Activated CD4-positive, alpha-beta memory T cell treated with anti-CD3 and anti-CD28 coated beads, Interleukin-2, amount 10 ng/mL, durations not matched to agents 7 days and 5 days (primary cell): Measurements from ENCODE around the gene PRR7. TPM values are rescaled to one million over a fixed set of nuclear protein-coding genes. Genes with fewer than 3 reads are reported as not detected.

Experiments used
- CTCF ChIA-PET: fragments of 350-600 bp; sonication (Branson Sonifier 250); formaldehyde crosslinking; loops from one replicate; lab custom pipeline; 2021; ENCODE audit warnings: antibody characterized with exemption, inconsistent platforms; lab: Charles Lee
- POLR2A ChIA-PET: fragments of 350-600 bp; sonication (Branson Sonifier 250); formaldehyde crosslinking; loops from one replicate; lab custom pipeline; 2021; ENCODE audit warnings: antibody characterized with exemption; lab: Charles Lee
- DNase-seq: peaks from one replicate; pipeline ENCODE4 v3.0.0-alpha.2; 2020
- H3K27ac Mint-ChIP-seq: one replicate; pipeline ENCODE4 v1.8.0; 2021; ENCODE audit warnings: mild to moderate bottlenecking, mixed read lengths
- H3K27me3 Mint-ChIP-seq: one replicate; pipeline ENCODE4 v1.8.0; 2021; ENCODE audit warnings: mixed read lengths
- H3K36me3 Mint-ChIP-seq: one replicate; pipeline ENCODE4 v1.8.0; 2021; ENCODE audit warnings: low read depth, mixed read lengths
- H3K4me1 Mint-ChIP-seq: one replicate; pipeline ENCODE4 v1.8.0; 2021; ENCODE audit warnings: mixed read lengths
- H3K4me3 Mint-ChIP-seq: one replicate; pipeline ENCODE4 v1.8.0; 2021; ENCODE audit warnings: mild to moderate bottlenecking, mixed read lengths
- H3K9me3 Mint-ChIP-seq: one replicate; pipeline ENCODE4 v1.8.0; 2021; ENCODE audit warnings: mixed read lengths
- total RNA-seq, 2 experiments: library from RNA; stranded (reverse); gene quantifications; one replicate each; pipeline ENCODE4 v1.2.3, GENCODE V29; 2021

Gene PRR7
- total RNA-seq, 2 experiments from 2014 or later: 4.9 to 5.8 TPM

DNA sequence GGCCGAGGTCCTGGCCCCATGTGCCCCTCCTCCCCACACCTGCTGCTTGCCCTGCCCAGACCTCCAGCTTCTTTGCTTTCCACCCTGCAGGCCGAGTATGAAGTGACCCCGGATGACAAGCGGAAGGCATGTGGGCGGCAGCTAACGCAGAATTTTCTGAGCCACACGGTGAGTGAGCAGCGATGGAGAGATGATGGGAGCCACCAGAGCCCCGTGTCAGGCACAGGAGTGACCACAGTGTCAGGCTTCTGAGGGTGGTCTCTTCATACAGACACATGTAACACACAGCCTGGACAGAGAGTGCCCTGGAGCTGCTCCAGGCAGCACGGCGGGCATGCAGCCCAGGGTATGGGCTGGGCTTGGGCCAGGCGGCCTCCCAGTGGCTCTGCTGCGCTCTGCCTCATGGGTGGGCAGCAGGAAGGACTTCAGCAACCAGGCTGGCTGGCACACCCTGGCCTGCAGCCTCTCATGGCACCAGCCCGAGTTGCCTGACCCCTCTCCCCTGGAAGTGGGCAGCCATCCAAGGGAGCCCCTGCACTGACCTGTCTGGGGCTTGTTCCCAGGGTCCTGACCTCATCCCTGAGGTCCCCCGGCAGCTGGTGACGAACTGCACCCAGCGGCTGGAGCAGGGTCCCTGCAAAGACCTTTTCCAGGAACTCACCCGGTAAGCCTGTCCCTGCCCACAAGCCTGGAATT, 14.3 kb upstream of the PRR7 start:
- Mint-ChIP-seq H3K4me1 (peaks cover 78% of the 10 kb centered on the region), H3K36me3 (peaks cover 94% of the 10 kb centered on the region), H3K9me3 (no peaks in the 10 kb centered on the region), H3K27ac (peak overlapping the region; percentile 93), H3K4me3 (peak overlapping the region; percentile 91), H3K27me3 (no peaks in the 10 kb centered on the region)
- ChIA-PET POLR2A (interaction anchor here (0.7 to 14.9 kb wide), 17 partner anchors 9 to 318 kb away, joined by 3 to 654 read pairs (median 6); partner anchors contain the start of genes F12, LMAN2, PDLIM7 and PRELID1), CTCF (interaction anchor here (0.8 to 12.6 kb wide), 21 partner anchors 8 to 129 kb away, joined by 3 to 235 read pairs (median 4); partner anchors contain the start of genes PFN3, PRELID1 and RAB24)
- DNase-seq: no peak

DNA sequence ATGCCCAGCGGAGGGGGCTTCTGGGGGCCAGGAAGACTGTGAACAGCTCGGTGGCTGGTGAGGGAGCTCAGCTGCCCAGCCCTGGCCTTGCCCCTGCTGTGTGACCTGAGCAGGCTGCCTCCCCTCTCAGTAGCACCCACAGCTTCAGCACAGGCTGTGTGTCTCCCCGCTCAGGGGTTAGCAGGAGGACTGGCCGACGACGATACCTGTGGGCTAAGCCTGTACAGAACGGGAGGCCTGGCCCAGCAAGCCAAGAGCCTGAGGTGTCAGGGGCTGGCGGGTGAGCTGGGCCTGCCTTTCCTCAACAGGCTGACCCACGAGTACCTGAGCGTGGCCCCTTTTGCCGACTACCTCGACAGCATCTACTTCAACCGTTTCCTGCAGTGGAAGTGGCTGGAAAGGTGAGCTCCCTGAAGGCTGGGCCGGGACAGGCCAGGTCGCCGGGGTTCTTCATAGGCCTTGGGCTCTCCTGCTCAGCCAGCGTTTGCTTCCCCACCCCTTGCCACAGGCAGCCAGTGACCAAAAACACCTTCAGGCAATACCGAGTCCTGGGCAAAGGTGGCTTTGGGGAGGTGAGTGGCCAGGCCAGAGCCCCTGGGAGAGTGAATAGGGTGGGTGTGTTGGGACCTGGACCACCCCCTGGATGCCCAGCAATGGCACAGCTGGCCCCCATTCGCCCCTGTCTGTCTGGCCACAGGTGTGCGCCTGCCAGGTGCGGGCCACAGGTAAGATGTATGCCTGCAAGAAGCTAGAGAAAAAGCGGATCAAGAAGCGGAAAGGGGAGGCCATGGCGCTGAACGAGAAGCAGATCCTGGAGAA, 13.6 kb upstream of the PRR7 start:
- Mint-ChIP-seq H3K9me3 (no peaks in the 10 kb centered on the region), H3K4me1 (peaks cover 84% of the 10 kb centered on the region), H3K27ac (peak overlapping the region; percentile 93), H3K27me3 (no peaks in the 10 kb centered on the region), H3K4me3 (peak overlapping the region; percentile 56), H3K36me3 (peaks cover 94% of the 10 kb centered on the region)
- DNase-seq: no peak
- POLR2A ChIA-PET: interaction anchor here (1.2 to 14.9 kb wide), 9 partner anchors 10 to 159 kb away, joined by 3 to 654 read pairs (median 10); partner anchors contain the start of genes F12, LMAN2, PRELID1 and PRR7
- CTCF ChIA-PET: interaction anchor here (1.0 to 12.6 kb wide), 7 partner anchors 12 to 62 kb away, joined by 3 to 235 read pairs (median 6); partner anchors contain the start of gene PFN3

DNA sequence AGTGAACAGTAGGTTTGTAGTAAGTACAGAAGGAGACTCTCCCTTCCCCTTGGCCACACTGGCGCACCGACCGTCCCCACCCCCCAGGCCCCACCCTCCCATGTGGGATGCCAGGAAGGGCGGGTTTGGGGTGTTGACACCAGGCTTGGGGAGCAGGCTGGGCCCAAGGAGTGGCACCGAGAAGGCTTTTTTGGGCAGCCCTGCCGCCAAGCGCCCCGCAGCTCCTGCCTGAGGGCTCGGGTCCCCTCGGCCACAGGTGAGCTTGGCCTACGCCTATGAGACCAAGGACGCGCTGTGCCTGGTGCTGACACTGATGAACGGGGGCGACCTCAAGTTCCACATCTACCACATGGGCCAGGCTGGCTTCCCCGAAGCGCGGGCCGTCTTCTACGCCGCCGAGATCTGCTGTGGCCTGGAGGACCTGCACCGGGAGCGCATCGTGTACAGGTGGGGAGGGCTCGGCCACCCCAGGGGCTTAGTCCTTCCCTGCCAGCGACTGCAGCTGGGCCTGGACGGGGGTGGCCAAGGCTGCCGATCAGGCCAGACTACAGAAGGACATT, 12.9 kb upstream of the PRR7 start:
- Mint-ChIP-seq H3K36me3 (peaks cover 95% of the 10 kb centered on the region), H3K27me3 (no peaks in the 10 kb centered on the region), H3K4me3 (no peak overlapping the region), H3K27ac (peak overlapping the region; percentile 93), H3K4me1 (peaks cover 88% of the 10 kb centered on the region), H3K9me3 (no peaks in the 10 kb centered on the region)
- ChIA-PET POLR2A (interaction anchor here (0.8 to 14.9 kb wide), 8 partner anchors 10 to 315 kb away, joined by 3 to 654 read pairs (median 3); partner anchors contain the start of genes F12, LMAN2 and PRR7), CTCF (interaction anchor here (1.0 to 12.6 kb wide), 9 partner anchors 8 to 63 kb away, joined by 3 to 235 read pairs (median 10); partner anchors contain the start of gene PFN3)
- DNase-seq: no peak

DNA sequence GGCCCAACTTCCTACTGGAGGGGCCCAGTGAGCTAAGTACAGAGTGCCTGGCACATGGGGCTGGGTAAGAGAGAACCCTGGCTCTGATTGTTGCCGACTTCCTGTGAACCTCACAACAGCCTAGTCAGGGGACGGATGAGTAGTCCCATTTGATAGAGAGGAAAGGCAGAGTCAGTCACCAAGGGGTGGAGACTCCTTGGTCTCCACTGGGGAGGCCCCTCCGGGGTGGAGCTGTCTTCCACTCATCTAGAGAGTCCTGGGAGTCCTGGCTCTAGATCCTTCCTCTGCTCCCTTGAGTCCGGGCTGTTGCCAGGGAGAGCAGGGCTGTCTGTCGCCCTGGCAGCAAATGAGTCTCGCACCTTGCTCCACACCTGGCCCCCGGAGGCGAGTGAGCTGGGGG, 12.2 kb upstream of the PRR7 start:
- peak overlapping the region; percentile 58 for H3K4me3 Mint-ChIP-seq
- no peaks in the 10 kb centered on the region for H3K9me3 Mint-ChIP-seq
- ChIA-PET CTCF (interaction anchor here (0.9 to 12.6 kb wide), 6 partner anchors 9 to 44 kb away, joined by 3 to 235 read pairs (median 7); partner anchors contain the start of gene PFN3), POLR2A (interaction anchor here (0.6 to 14.9 kb wide), 8 partner anchors 8 to 316 kb away, joined by 3 to 654 read pairs (median 4); partner anchors contain the start of genes F12, GRK6, LMAN2 and PRR7)
- H3K4me1 Mint-ChIP-seq: peaks cover 85% of the 10 kb centered on the region
- H3K36me3 Mint-ChIP-seq: peaks cover 93% of the 10 kb centered on the region
- DNase-seq: peak; percentile 67
- H3K27me3 Mint-ChIP-seq: no peaks in the 10 kb centered on the region
- peak overlapping the region; percentile 86 for H3K27ac Mint-ChIP-seq

DNA sequence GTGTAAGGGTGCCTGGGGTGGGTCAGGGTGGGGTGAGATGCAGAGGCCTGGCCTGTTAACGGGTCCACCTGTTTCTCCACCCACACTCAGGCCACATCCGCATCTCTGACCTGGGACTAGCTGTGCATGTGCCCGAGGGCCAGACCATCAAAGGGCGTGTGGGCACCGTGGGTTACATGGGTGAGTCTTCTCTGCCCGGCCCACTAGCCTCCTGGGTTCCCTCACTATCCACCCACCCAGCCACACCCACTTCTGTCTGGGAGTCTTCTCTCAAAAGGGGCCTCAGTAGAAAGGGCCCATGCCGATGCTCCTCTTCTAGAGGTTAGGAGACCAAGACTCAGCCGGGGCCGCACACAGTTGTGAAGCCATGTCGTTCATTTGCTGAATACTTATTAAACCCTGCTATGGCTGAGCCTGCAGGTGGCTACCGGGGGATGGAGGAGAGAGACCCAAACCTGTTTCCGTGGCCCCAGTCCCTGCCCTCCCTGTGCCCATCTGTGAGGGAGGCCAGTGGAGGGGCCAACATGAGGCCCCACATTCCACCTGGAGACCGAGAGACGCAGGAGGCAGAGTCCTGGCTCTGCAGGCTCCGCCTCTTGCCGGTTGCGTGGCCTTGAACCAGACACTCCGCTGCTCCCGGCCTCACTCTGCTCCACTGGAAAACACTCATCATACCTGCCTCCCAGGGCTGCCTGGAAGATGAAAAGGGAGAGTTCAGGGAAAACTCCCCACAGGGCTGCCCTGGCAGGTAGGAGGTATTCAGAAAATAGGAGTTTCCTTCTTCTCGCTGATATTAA, 11.5 kb upstream of the PRR7 start:
- no peak for DNase-seq
- Mint-ChIP-seq H3K36me3 (peaks cover 94% of the 10 kb centered on the region), H3K27ac (peak overlapping the region; percentile 6), H3K9me3 (no peaks in the 10 kb centered on the region), H3K4me1 (peaks cover 85% of the 10 kb centered on the region), H3K27me3 (no peaks in the 10 kb centered on the region), H3K4me3 (no peak overlapping the region)
- ChIA-PET POLR2A (interaction anchor here (0.6 to 14.9 kb wide), 8 partner anchors 9 to 316 kb away, joined by 3 to 654 read pairs (median 12); partner anchors contain the start of genes F12, GRK6 and PRR7), CTCF (interaction anchor here (0.9 to 12.6 kb wide), 6 partner anchors 9 to 45 kb away, joined by 3 to 235 read pairs (median 7); partner anchors contain the start of gene PFN3)

DNA sequence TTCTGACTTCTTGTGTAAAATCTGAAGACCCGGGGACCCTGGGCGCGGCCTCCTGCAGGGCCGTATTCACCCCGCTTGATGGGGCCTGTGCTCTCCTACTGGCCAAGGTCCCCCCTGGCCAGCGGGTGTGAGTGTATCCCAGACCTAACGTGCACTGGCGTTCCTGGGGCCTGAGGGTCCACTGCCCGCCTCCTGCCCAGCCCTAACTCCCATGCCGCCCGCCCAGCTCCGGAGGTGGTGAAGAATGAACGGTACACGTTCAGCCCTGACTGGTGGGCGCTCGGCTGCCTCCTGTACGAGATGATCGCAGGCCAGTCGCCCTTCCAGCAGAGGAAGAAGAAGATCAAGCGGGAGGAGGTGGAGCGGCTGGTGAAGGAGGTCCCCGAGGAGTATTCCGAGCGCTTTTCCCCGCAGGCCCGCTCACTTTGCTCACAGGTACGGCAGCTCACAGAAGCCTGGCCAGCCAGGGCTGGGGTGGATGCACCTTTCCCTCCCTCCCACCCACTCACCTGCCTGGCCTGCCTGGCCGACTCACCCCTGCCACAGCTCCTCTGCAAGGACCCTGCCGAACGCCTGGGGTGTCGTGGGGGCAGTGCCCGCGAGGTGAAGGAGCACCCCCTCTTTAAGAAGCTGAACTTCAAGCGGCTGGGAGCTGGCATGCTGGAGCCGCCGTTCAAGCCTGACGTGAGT, 10.6 kb upstream of the PRR7 start:
- CTCF ChIA-PET: interaction anchor here (1.0 to 1.7 kb wide), 3 partner anchors 10 to 32 kb away, joined by 3 to 6 read pairs (median 4); partner anchors contain the start of gene PRR7
- no peak overlapping the region for H3K4me3 Mint-ChIP-seq
- no peak for DNase-seq
- H3K9me3 Mint-ChIP-seq: no peaks in the 10 kb centered on the region
- H3K4me1 Mint-ChIP-seq: peaks cover 81% of the 10 kb centered on the region
- H3K36me3 Mint-ChIP-seq: peaks cover 91% of the 10 kb centered on the region
- H3K27ac Mint-ChIP-seq: no peak overlapping the region
- H3K27me3 Mint-ChIP-seq: no peaks in the 10 kb centered on the region
- POLR2A ChIA-PET: interaction anchor here (2.1 to 20.7 kb wide), 4 partner anchors 7 to 27 kb away, joined by 18 to 654 read pairs (median 206); partner anchors contain the start of genes F12, GRK6 and PFN3

DNA sequence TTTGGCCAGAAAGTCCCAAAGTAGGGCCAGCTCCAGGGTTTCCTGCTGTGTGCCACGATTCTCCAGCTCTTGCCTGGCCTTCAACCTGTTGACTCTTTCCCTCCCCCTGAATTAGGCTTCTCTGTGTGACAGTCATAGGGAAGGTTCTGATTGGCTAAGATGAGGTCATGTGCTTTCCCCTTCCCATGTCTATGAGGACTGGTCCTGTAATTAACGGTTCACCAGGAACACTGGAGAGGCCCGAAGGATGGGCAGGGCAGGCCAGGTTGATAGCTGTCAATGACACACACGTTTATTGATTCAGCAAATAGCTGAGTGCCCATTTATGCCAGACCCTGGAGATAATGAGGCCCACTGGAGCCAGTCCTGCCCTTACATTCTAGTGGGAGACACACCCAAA, 9.0 kb upstream of the PRR7 start:
- DNase-seq: no peak
- Mint-ChIP-seq H3K4me1 (peaks cover 73% of the 10 kb centered on the region), H3K9me3 (no peaks in the 10 kb centered on the region), H3K4me3 (no peak overlapping the region), H3K36me3 (peaks cover 89% of the 10 kb centered on the region), H3K27me3 (no peaks in the 10 kb centered on the region), H3K27ac (peak overlapping the region; percentile 21)
- CTCF ChIA-PET: interaction anchor here (0.7 to 2.1 kb wide), 4 partner anchors 8 to 34 kb away, joined by 3 to 17 read pairs (median 5); partner anchors contain the start of gene PRR7
- POLR2A ChIA-PET: interaction anchor here (1.4 to 20.7 kb wide), 5 partner anchors 8 to 47 kb away, joined by 4 to 654 read pairs (median 40); partner anchors contain the start of genes F12, GRK6 and PFN3

DNA sequence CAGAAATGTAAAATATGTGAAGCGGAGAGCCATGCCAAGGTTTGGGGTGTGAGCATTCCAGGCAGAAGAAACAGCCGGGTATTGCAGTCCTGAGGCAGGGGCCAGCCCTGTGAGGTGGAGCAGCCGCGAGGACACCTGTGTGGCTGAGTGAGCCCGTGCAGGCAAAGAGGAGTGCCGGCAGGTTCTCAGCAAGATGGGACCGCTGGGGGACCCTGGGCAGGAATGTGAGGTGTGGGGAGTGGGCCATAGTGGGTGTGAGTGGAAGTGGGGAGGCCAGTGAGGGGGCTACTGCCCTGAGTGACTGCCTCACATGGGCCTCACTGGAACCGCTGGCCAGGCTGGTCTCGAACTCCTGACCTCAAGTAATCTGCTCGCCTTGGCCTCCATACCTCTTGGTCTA, 8.1 kb upstream of the PRR7 start:
- peaks cover 68% of the 10 kb centered on the region for H3K4me1 Mint-ChIP-seq
- H3K27me3 Mint-ChIP-seq: no peaks in the 10 kb centered on the region
- CTCF ChIA-PET: interaction anchor here (1.5 to 2.1 kb wide), 2 partner anchors 17 to 35 kb away, joined by 5 to 17 read pairs; no protein-coding TSS in a partner anchor
- no peak overlapping the region for H3K4me3 Mint-ChIP-seq
- no peak overlapping the region for H3K27ac Mint-ChIP-seq
- DNase-seq: no peak
- no peaks in the 10 kb centered on the region for H3K9me3 Mint-ChIP-seq
- H3K36me3 Mint-ChIP-seq: peaks cover 86% of the 10 kb centered on the region
- POLR2A ChIA-PET: interaction anchor here (1.0 to 20.7 kb wide), 7 partner anchors 9 to 126 kb away, joined by 3 to 654 read pairs (median 40); partner anchors contain the start of genes F12, GRK6 and PFN3

DNA sequence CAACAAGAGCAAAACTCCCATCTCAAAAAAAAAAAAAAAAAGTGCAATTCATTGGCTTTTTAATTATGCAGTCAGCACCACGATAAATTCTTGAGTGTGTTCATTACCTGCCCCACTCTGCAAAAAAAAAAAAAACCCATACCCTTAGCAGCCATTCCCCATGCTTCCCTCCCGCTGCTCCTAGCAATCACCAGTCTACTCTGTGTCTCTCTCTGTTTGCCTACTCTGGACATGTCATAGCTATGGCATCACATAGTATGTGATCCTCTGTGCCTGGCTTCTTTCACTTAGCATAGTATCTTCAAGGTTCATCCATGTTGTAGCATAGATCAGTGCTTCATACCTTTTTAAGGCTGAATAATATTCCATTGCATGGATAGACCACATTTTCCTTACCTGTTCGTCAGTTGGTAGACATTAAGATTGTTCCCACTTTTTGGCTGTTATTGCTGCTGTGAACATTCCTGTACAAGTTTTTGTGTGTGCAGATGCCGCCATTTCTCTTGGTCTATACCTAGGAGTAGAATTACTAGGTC, 7.0 kb upstream of the PRR7 start:
- Mint-ChIP-seq H3K4me1 (peaks cover 67% of the 10 kb centered on the region), H3K9me3 (no peaks in the 10 kb centered on the region), H3K36me3 (peaks cover 76% of the 10 kb centered on the region), H3K27me3 (no peaks in the 10 kb centered on the region), H3K27ac (peak overlapping the region; percentile 67), H3K4me3 (no peak overlapping the region)
- ChIA-PET CTCF (interaction anchor here (1.5 to 2.1 kb wide), 2 partner anchors 16 to 36 kb away, joined by 5 to 17 read pairs; no protein-coding TSS in a partner anchor), POLR2A (interaction anchor here (1.0 to 20.7 kb wide), 8 partner anchors 9 to 127 kb away, joined by 3 to 654 read pairs (median 23); partner anchors contain the start of genes F12, GRK6 and PFN3)
- DNase-seq: no peak

DNA sequence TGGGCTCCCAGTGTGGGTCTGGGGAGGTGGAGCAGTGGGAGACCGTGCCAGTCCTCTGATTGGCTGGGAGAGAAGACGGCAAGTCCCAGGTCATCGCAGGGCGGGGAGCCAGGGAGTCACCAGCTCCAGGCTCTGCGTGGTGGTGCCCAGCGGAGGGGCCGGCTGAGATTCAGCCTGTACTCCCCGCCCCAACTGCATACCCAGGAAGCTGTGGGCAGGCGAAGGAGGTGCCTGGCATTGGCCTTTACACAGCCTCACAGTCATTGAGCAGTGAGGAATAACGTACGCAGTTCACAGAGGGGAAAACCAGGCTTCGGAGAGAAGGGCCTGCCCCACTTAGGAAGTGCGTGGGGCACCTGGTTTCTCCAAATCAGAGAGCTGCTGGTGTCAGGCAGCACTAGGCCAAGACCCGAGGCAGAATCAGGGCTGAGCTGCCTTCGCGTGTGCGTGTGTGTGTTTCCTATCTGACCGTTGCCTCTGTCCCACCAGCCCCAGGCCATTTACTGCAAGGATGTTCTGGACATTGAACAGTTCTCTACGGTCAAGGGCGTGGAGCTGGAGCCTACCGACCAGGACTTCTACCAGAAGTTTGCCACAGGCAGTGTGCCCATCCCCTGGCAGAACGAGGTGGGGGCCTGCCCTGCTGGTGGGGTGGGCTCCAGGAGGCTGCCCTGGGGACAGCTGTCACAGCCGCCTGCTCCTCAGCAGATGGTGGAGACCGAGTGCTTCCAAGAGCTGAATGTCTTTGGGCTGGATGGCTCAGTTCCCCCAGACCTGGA, 6.2 kb upstream of the PRR7 start:
- Mint-ChIP-seq H3K9me3 (no peaks in the 10 kb centered on the region), H3K4me1 (peaks cover 69% of the 10 kb centered on the region), H3K36me3 (peaks cover 68% of the 10 kb centered on the region), H3K27me3 (no peaks in the 10 kb centered on the region), H3K27ac (peak overlapping the region; percentile 67), H3K4me3 (peak overlapping the region; percentile 0)
- no peak for DNase-seq
- ChIA-PET POLR2A (interaction anchor here (1.2 to 20.7 kb wide), 6 partner anchors 8 to 90 kb away, joined by 3 to 654 read pairs (median 68); partner anchors contain the start of genes F12, GRK6 and PFN3), CTCF (interaction anchor here (0.8 to 1.6 kb wide), 4 partner anchors 9 to 50 kb away, joined by 4 to 12 read pairs (median 4); no protein-coding TSS in a partner anchor)
